ENCODE measurements around the gene NEK1. TPM values are rescaled to one million over a fixed set of nuclear protein-coding genes. Genes with fewer than 3 reads are reported as not detected.

Gene NEK1
- total RNA-seq, 1 experiment from 2014 or later, result 10.3 TPM

DNA sequence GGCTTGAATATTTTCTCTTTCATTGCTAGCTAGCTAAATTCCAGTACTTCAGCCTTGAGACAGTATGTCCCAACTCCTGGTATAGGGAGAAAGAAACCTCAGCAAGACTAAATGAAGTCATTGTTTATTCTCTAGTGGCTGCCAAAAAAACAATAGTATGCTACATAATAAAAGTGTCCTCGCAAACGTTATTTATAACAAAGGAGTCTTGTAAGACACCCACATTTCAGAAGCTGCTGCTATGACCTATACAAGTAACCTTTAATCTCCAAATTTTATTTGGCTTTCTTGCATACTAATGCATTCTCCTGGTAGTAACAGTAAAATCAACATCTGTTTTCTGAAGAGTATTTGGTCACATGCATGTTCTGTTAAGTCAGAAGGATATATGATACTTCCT is 28.8 kb downstream of the NEK1 start:
- ATAC-seq (no peak), DNase-seq (ENCODE audit: low spot score) (no peak)
- TF ChIP-seq, protein P1, sequence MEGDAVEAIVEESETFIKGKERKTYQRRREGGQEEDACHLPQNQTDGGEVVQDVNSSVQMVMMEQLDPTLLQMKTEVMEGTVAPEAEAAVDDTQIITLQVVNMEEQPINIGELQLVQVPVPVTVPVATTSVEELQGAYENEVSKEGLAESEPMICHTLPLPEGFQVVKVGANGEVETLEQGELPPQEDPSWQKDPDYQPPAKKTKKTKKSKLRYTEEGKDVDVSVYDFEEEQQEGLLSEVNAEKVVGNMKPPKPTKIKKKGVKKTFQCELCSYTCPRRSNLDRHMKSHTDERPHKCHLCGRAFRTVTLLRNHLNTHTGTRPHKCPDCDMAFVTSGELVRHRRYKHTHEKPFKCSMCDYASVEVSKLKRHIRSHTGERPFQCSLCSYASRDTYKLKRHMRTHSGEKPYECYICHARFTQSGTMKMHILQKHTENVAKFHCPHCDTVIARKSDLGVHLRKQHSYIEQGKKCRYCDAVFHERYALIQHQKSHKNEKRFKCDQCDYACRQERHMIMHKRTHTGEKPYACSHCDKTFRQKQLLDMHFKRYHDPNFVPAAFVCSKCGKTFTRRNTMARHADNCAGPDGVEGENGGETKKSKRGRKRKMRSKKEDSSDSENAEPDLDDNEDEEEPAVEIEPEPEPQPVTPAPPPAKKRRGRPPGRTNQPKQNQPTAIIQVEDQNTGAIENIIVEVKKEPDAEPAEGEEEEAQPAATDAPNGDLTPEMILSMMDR (IDR thresholded peaks at IDR 0.05), result no peak
- TF ChIP-seq, protein P2, sequence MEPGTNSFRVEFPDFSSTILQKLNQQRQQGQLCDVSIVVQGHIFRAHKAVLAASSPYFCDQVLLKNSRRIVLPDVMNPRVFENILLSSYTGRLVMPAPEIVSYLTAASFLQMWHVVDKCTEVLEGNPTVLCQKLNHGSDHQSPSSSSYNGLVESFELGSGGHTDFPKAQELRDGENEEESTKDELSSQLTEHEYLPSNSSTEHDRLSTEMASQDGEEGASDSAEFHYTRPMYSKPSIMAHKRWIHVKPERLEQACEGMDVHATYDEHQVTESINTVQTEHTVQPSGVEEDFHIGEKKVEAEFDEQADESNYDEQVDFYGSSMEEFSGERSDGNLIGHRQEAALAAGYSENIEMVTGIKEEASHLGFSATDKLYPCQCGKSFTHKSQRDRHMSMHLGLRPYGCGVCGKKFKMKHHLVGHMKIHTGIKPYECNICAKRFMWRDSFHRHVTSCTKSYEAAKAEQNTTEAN (CRISPR knock-in tag; IDR thresholded peaks at IDR 0.05), result no peak
- no peak for TF ChIP-seq ZNF263 (CRISPR knock-in tag; IDR thresholded peaks at IDR 0.05; ENCODE audit: low read depth)
- TF ChIP-seq OVOL2 (CRISPR knock-in tag; IDR thresholded peaks at IDR 0.05; ENCODE audit: borderline replicate concordance), result no peak
- TF ChIP-seq ZNF281 (CRISPR knock-in tag; IDR thresholded peaks at IDR 0.05), result no peak
- TF ChIP-seq ZNF232 (CRISPR knock-in tag; IDR thresholded peaks at IDR 0.05), result no peak
- no peaks in the 10 kb centered on the region for H3K9me3 Mint-ChIP-seq
- H3K27ac Mint-ChIP-seq, result no peak overlapping the region
- ChIA-PET POLR2A (no interaction called here), CTCF (no interaction called here)
- H3K36me3 Mint-ChIP-seq, result peaks cover 3% of the 10 kb centered on the region; the same call in 1 of the 2 replicates
- no peaks in the 10 kb centered on the region for H3K4me1 Mint-ChIP-seq
- no peak overlapping the region for H3K4me3 Mint-ChIP-seq
- H3K27me3 Mint-ChIP-seq (ENCODE audit: low read depth), result no peaks in the 10 kb centered on the region

DNA sequence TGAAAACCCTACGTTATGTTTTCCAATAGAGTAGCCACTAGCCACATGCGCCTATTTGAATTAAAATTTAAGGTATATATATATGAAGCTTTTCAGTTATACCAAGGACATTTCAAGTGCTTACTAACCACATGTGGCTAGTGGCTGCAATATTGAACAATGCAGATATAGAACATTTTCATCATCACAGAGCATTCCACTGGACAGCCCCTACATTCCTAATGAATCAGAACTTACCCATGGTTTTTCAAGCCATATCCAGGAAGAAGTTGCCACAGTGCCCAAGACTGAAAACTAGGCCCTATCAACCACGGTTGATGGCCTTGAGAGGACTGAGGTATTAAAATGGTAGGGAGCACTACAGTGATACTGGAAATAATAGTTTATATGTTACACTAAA is 29.7 kb downstream of the NEK1 start:
- H3K36me3 Mint-ChIP-seq, result peaks cover 3% of the 10 kb centered on the region; the same call in 1 of the 2 replicates
- no peaks in the 10 kb centered on the region for H3K4me1 Mint-ChIP-seq
- ChIA-PET POLR2A (no interaction called here), CTCF (no interaction called here)
- H3K4me3 Mint-ChIP-seq, result no peak overlapping the region
- no peak for ATAC-seq
- no peaks in the 10 kb centered on the region for H3K27me3 Mint-ChIP-seq (ENCODE audit: low read depth)
- TF ChIP-seq NR3C1 (CRISPR knock-in tag; conservative IDR thresholded peaks at IDR 0.05; ENCODE audit: low read depth) (no peak), CREB1 (CRISPR knock-in tag; IDR thresholded peaks at IDR 0.05) (no peak), NR2C2 (CRISPR knock-in tag; IDR thresholded peaks at IDR 0.05) (no peak), TCF7 (CRISPR knock-in tag; IDR thresholded peaks at IDR 0.05; ENCODE audit: low read depth) (no peak), IRF2 (CRISPR knock-in tag; IDR thresholded peaks at IDR 0.05; ENCODE audit: borderline replicate concordance, low read depth) (no peak), CDX4 (CRISPR knock-in tag; IDR thresholded peaks at IDR 0.05; ENCODE audit: borderline replicate concordance) (no peak), RELA (CRISPR knock-in tag; IDR thresholded peaks at IDR 0.05; ENCODE audit: borderline replicate concordance) (no peak)
- DNase-seq (ENCODE audit: low spot score), result no peak
- no peak overlapping the region for H3K27ac Mint-ChIP-seq
- H3K9me3 Mint-ChIP-seq, result no peaks in the 10 kb centered on the region

DNA sequence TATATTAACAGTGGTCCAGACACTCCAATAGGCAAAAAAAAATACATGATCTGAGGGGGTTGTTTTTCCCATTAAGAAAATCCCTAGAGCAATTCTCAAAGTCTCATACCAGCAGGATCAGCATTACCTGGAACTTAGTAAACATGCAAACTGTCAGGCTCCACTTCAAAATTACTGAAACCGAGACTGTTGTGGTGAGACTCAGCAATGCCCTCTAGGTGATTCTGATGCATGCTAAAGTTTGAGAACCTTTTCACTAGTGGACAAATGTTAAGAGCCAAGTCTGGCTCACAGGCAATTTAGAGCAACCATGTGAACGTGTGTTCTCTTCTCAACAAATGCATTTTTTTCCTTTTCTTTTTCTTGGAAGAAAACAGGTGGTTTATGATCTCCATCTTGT is 30.2 kb downstream of the NEK1 start:
- POLR2A ChIA-PET, result no interaction called here
- H3K4me1 Mint-ChIP-seq, result no peaks in the 10 kb centered on the region
- TF ChIP-seq, protein P3, sequence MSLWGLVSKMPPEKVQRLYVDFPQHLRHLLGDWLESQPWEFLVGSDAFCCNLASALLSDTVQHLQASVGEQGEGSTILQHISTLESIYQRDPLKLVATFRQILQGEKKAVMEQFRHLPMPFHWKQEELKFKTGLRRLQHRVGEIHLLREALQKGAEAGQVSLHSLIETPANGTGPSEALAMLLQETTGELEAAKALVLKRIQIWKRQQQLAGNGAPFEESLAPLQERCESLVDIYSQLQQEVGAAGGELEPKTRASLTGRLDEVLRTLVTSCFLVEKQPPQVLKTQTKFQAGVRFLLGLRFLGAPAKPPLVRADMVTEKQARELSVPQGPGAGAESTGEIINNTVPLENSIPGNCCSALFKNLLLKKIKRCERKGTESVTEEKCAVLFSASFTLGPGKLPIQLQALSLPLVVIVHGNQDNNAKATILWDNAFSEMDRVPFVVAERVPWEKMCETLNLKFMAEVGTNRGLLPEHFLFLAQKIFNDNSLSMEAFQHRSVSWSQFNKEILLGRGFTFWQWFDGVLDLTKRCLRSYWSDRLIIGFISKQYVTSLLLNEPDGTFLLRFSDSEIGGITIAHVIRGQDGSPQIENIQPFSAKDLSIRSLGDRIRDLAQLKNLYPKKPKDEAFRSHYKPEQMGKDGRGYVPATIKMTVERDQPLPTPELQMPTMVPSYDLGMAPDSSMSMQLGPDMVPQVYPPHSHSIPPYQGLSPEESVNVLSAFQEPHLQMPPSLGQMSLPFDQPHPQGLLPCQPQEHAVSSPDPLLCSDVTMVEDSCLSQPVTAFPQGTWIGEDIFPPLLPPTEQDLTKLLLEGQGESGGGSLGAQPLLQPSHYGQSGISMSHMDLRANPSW (CRISPR knock-in tag; conservative IDR thresholded peaks at IDR 0.05; ENCODE audit: low read depth), result no peak
- TF ChIP-seq ZNF121 (CRISPR knock-in tag; IDR thresholded peaks at IDR 0.05) (no peak), MYBL2 (CRISPR knock-in tag; IDR thresholded peaks at IDR 0.05) (no peak), KAT7 (CRISPR knock-in tag; IDR thresholded peaks at IDR 0.05; ENCODE audit: borderline replicate concordance) (no peak)
- TF ChIP-seq, protein P4, sequence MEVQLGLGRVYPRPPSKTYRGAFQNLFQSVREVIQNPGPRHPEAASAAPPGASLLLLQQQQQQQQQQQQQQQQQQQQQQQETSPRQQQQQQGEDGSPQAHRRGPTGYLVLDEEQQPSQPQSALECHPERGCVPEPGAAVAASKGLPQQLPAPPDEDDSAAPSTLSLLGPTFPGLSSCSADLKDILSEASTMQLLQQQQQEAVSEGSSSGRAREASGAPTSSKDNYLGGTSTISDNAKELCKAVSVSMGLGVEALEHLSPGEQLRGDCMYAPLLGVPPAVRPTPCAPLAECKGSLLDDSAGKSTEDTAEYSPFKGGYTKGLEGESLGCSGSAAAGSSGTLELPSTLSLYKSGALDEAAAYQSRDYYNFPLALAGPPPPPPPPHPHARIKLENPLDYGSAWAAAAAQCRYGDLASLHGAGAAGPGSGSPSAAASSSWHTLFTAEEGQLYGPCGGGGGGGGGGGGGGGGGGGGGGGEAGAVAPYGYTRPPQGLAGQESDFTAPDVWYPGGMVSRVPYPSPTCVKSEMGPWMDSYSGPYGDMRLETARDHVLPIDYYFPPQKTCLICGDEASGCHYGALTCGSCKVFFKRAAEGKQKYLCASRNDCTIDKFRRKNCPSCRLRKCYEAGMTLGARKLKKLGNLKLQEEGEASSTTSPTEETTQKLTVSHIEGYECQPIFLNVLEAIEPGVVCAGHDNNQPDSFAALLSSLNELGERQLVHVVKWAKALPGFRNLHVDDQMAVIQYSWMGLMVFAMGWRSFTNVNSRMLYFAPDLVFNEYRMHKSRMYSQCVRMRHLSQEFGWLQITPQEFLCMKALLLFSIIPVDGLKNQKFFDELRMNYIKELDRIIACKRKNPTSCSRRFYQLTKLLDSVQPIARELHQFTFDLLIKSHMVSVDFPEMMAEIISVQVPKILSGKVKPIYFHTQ (CRISPR knock-in tag; IDR thresholded peaks at IDR 0.05), result no peak

More for the DNA sequence above, 30.2 kb downstream of the NEK1 start:
- no peaks in the 10 kb centered on the region for H3K27me3 Mint-ChIP-seq (ENCODE audit: low read depth)
- peaks cover 3% of the 10 kb centered on the region; the same call in 1 of the 2 replicates for H3K36me3 Mint-ChIP-seq
- CTCF ChIA-PET, result no interaction called here
- no peaks in the 10 kb centered on the region for H3K9me3 Mint-ChIP-seq
- DNase-seq (ENCODE audit: low spot score) (no peak), ATAC-seq (no peak)
- no peak overlapping the region for H3K4me3 Mint-ChIP-seq
- no peak overlapping the region for H3K27ac Mint-ChIP-seq
